Gastroesophageal sphincter (tissue), 4 donors: ENCODE data around the gene CHP2. TPM values are rescaled to one million over a fixed set of nuclear protein-coding genes. Genes with fewer than 3 reads are reported as not detected.

Experiments used
- ATAC-seq: fragments of 150-250 bp; one replicate; pipeline ENCODE4 v1.9.1; 2016; ENCODE audit warnings: mild to moderate bottlenecking, moderate library complexity
- H3K27ac ChIP-seq, 4 donors: fragments of 200-600 bp; sonication (generic) in 3 of 4; 1 replicate in 3 of 4; 2 replicates in 1 of 4; pipeline ENCODE4 v1.5.1; 2016 to 2019
- H3K27me3 ChIP-seq: fragments of 200-600 bp; sonication (generic); one replicate; pipeline ENCODE4 v1.5.1; 2019
- H3K36me3 ChIP-seq, 2 donors: fragments of 200-600 bp; sonication (generic); one replicate each; pipeline ENCODE4 v1.5.1; 2019; ENCODE audit warnings: control low read depth in 1 of 2
- H3K4me1 ChIP-seq, 3 donors: fragments of 200-600 bp; sonication (generic); 1 replicate in 2 of 3; 2 replicates in 1 of 3; pipeline ENCODE4 v1.5.1; 2016 to 2019; ENCODE audit warnings: control low read depth in 2 of 3
- H3K4me3 ChIP-seq, 2 donors: fragments of 200-600 bp; sonication (generic); one replicate each; pipeline ENCODE4 v1.5.1; 2019; ENCODE audit warnings: mild to moderate bottlenecking in 1 of 2, moderate library complexity in 1 of 2
- H3K9me3 ChIP-seq, 3 donors: fragments of 200-600 bp; sonication (generic); one replicate each; pipeline ENCODE4 v1.5.1; 2017 to 2019; ENCODE audit warnings: control low read depth in 2 of 3
- EP300 ChIP-seq: sonication (generic); formaldehyde crosslinking; IDR thresholded peaks from one replicate; pipeline ENCODE4 v1.6.1; 2017; ENCODE audit warnings: antibody characterized with exemption, mild to moderate bottlenecking
- POLR2A ChIP-seq, 2 donors: fragments of 450-650 bp; IDR thresholded peaks; one replicate each; pipeline ENCODE4 v1.6.1; 2017; ENCODE audit warnings: antibody characterized with exemption in 2 of 2, mild to moderate bottlenecking in 2 of 2, moderate library complexity in 1 of 2
- POLR2AphosphoS5 ChIP-seq: sonication (generic); formaldehyde crosslinking; IDR thresholded peaks from one replicate; pipeline ENCODE4 v1.6.1; 2017; ENCODE audit warnings: antibody characterized with exemption
- WGBS, 2 donors: methylation state at CpG; one replicate each; pipeline ENCODE4 v1.1.5; 2018; ENCODE audit warnings: low coverage in 1 of 2; 5-methylcytosine and 5-hydroxymethylcytosine counted together
- total RNA-seq, 4 donors: library from RNA; depleted of rRNA; stranded (reverse); fragments of >200 nt; gene quantifications; one replicate each; pipeline ENCODE4 v1.1.0, GENCODE V29; 2016
- TF ChIP-seq, protein P1 (sequence below), 4 experiments: fragments of 200-600 bp in 2 of 4; fragments of 450-650 bp in 2 of 4; sonication (generic) in 1 of 4; IDR thresholded peaks; one replicate each; pipeline ENCODE4 v1.5.1; 2017 to 2019; ENCODE audit warnings: antibody characterized with exemption in 4 of 4, mild to moderate bottlenecking in 2 of 4, moderate library complexity in 2 of 4

Gene CHP2
- total RNA-seq, 4 donors from 2014 or later: not detected

DNA sequence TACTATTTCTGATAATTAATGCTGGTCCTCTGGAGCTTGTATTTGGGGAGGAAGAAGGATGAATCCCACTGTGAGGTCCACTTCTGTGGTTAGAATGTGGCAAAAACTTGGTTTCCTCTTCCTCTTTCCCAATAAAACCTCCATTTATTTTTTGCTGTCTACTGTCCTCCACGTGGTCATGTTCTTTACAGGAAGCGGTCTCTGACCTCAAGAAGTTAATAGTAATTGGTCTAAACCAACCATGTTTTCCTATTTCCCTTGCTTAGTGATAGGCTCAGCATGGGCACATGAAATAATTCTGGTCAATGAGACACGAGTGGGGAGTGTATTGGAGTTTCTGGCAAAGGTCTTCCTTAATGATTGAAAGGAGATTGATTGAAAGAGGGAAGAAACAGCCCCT is 33.9 kb downstream of the CHP2 start:
- no peaks in the 10 kb centered on the region for H3K4me1 ChIP-seq
- no peak for ATAC-seq
- WGBS, 2 donors: 27 to 64% methylated on average over 3 of the region's 3 CpGs
- peaks cover 0 to 4% (median 0%) of the 10 kb centered on the region in 3 donors for H3K9me3 ChIP-seq
- peaks cover 22% of the 10 kb centered on the region for H3K27me3 ChIP-seq
- H3K27ac ChIP-seq: no peak overlapping the region
- TF ChIP-seq, protein P1, sequence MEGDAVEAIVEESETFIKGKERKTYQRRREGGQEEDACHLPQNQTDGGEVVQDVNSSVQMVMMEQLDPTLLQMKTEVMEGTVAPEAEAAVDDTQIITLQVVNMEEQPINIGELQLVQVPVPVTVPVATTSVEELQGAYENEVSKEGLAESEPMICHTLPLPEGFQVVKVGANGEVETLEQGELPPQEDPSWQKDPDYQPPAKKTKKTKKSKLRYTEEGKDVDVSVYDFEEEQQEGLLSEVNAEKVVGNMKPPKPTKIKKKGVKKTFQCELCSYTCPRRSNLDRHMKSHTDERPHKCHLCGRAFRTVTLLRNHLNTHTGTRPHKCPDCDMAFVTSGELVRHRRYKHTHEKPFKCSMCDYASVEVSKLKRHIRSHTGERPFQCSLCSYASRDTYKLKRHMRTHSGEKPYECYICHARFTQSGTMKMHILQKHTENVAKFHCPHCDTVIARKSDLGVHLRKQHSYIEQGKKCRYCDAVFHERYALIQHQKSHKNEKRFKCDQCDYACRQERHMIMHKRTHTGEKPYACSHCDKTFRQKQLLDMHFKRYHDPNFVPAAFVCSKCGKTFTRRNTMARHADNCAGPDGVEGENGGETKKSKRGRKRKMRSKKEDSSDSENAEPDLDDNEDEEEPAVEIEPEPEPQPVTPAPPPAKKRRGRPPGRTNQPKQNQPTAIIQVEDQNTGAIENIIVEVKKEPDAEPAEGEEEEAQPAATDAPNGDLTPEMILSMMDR (IDR thresholded peaks at IDR 0.05): no peak
- TF ChIP-seq POLR2A (IDR thresholded peaks at IDR 0.05) (no peak), EP300 (no peak)
- H3K4me3 ChIP-seq: no peak overlapping the region
- no peaks in the 10 kb centered on the region for H3K36me3 ChIP-seq

DNA sequence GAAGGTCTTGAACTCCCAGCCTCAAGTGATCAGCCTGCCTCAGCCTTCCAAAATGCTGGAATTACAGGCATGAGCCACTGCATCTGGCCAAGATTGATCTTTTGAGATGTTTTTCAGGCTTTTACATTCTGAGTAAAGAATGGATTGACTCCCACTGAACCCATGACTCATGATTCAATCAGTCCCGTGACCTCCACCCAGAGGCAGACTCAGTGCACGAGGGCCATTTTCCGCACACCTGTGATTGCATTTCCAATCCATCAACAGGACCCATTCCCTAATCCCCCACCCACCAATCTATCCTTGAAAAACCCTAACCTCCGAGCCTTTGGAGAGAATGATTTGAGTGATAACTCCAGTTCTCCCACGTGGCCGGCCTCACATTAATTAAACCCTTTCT is 40.6 kb downstream of the CHP2 start:
- no peaks in the 10 kb centered on the region for H3K4me1 ChIP-seq
- no peak for ATAC-seq
- H3K27ac ChIP-seq: no peak overlapping the region
- no peak overlapping the region for H3K4me3 ChIP-seq
- WGBS, 2 donors: 60 to 85% methylated on average over 2 to 6 of the region's 6 CpGs
- TF ChIP-seq, protein P1 (IDR thresholded peaks at IDR 0.05): no peak
- TF ChIP-seq POLR2AphosphoS5 (no peak), EP300 (no peak), POLR2A (IDR thresholded peaks at IDR 0.05) (no peak)
- no peaks in the 10 kb centered on the region for H3K9me3 ChIP-seq
- no peaks in the 10 kb centered on the region for H3K36me3 ChIP-seq
- peaks cover 7% of the 10 kb centered on the region for H3K27me3 ChIP-seq

DNA sequence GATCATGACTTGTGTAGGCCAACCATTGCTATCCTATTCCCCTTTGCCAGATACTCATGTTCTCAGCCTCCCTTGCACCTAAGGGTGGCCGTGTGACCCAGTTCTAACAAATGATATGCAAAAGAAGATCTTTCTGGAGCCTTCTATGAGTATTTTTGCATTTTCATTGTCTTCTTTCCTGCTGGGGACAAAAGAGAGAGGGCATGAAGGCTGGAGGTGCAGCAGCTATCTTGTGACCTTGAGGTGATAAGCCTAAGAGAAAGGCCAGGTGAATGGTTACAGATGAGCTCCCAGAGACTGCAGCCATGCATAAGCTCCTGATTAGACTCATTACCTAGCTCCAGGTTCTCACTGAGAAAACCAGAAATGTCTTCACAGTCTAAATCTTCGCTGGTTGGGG is 42.1 kb downstream of the CHP2 start:
- ATAC-seq: no peak
- whole genome bisulfite sequencing, 2 donors: 59 to 90% methylated on average over 2 of the region's 2 CpGs
- Histone ChIP-seq H3K4me3 (no peak overlapping the region), H3K27ac (no peak overlapping the region), H3K27me3 (peaks cover 9% of the 10 kb centered on the region), H3K9me3 (no peaks in the 10 kb centered on the region), H3K4me1 (no peaks in the 10 kb centered on the region), H3K36me3 (no peaks in the 10 kb centered on the region)
- no peak for TF ChIP-seq EP300
- TF ChIP-seq, protein P1 (IDR thresholded peaks at IDR 0.05): no peak
- TF ChIP-seq POLR2A (IDR thresholded peaks at IDR 0.05): no peak
- TF ChIP-seq POLR2AphosphoS5: no peak

DNA sequence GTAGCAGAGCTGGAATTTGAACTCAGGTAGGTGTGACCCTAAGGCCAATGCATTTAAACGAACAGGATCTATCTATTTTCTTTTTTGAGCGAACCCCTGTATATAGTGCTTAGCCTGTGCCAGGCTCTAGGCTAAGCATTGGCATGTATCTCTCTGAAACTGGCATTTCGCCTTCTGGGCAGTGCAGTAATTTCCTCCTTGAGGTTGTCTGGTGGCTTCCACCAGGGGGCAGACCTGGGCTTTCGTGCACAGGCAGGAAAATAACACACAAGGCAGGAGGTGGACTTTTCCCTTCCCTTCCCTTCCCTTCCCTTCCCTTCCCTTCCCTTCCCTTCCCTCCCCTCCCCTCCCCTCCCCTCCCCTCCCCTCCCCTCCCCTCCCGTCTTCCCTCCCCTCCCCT is 46.6 kb downstream of the CHP2 start:
- 16 to 19% methylated on average over 3 of the region's 5 CpGs for WGBS, 2 donors
- no peaks in the 10 kb centered on the region for H3K9me3 ChIP-seq
- peaks cover 23% of the 10 kb centered on the region for H3K27me3 ChIP-seq
- no peak overlapping the region for H3K4me3 ChIP-seq
- TF ChIP-seq, protein P1 (IDR thresholded peaks at IDR 0.05): peak; percentile 49 to 73 (median 68)
- TF ChIP-seq EP300: no peak
- H3K36me3 ChIP-seq: no peaks in the 10 kb centered on the region
- H3K4me1 ChIP-seq: peaks cover 0 to 8% (median 0%) of the 10 kb centered on the region in 3 donors
- no peak overlapping the region for H3K27ac ChIP-seq
- ATAC-seq: peak; percentile 43

DNA sequence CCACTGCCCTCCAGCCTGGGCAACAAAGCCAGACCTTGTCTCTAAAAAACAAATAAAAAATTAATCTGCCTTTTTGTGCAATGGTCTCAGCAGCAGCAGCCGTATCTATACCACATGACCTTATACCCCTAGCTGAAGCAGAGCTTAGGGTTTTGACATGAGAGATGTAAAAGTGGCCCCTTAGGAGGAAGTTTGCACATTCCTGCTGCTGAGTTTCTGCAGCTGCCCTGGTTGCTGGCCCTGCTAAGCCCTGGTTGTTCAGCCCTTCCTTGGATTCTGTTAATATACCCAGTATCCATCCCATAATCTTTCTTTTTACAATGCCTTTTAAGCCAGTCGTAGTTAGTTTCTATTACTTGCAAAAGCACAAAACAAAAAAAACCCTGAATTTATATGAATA is 48.0 kb downstream of the CHP2 start:
- Histone ChIP-seq H3K4me3 (no peak overlapping the region), H3K4me1 (peaks cover 0 to 8% (median 0%) of the 10 kb centered on the region in 3 donors), H3K36me3 (no peaks in the 10 kb centered on the region), H3K27me3 (peaks cover 30% of the 10 kb centered on the region), H3K27ac (no peak overlapping the region), H3K9me3 (no peaks in the 10 kb centered on the region)
- TF ChIP-seq, protein P1 (IDR thresholded peaks at IDR 0.05): no peak
- no peak for TF ChIP-seq EP300
- ATAC-seq: no peak
- WGBS, 2 donors: 8 to 35% methylated on average over 2 of the region's 2 CpGs
